NCI-H187 treated with DMSO at 0.1 percent for 48 hours (cell line): ENCODE results near the gene CCDC183.
"Not testable (repeated sequence)": the region's sequence is repeated elsewhere in the genome, so short reads cannot be mapped to it uniquely, and the experiment has no call there.

Experiments
- DNase-seq: peaks from one replicate; lab custom pipeline; 2025; lab: John Stamatoyannopoulos, UW

CCDC183 gene

DNA sequence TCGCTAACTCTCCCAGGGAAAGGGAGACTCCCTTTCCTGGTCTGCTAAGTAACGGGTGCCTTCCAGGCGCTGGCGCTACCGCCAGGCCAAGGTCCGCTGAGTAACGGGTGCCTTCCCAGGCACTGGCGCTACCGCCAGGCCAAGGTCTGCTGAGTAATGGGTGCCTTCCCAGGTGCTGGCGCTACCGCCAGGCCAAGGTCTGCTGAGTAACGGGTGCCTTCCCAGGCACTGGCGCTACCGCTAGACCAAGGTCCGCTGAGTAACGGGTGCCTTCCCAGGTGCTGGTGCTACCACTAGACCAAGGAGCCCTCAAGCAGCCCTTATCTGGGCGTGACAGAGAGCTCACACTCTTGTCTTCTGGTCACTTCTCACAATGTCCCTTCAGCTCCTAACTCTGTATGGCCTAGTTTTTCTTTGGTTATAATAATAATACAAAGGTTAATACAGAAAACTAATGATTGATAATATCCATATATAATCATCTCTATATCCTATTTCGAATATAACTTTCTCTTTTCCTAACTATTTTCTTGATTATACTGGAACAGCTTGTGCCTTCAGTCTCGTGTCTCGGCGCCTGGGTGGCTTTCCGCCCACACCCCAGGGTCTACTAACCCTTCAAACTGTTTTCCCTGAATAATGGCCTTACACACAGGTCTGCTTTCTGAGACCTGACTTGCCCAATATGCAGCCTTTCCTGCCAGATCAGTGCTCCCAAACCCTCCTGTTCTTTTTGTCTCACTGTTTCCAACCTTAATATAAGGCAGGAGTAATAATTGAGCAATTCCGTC is 10.4 kb upstream of the CCDC183 start:
- DNase-seq = not testable (repeated sequence)

DNA sequence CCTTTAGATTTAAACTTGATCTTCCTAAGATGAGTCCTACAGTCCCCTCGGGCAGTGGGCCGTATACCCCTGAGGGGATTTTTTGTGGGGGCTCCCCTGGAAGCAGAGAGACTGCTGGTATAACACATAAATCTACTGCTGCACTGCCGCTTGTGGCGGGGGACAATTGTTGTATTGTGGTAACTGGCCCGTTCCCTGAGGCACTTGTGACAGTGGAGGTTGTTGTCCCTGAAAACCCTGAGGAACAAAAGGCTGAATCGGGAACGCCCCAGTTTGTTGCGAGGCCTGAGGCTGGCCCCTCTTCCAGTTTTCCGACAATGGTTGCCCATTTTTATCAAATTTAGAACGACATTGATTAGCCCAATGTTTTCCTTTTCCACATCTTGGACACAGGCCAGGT is 9.7 kb upstream of the CCDC183 start:
- DNase-seq = no peak

DNA sequence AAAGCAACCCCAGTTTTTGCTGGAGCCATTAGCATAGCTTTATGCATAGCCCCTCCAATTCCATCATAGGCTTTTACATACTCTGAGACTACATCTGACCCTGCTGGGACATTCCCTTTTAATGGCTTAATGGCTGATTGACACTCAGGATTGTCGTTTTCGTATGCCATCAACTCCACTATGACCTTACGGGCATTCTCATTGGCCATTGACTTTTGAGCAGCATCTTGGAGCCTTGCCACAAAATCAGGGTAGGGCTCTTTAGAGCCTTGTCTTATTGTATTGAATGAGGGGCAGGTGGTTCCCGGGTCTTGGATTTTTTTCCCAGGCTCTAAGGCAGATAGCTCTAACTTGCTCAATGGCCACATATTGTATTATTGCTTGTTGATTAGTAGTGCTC is 9.2 kb upstream of the CCDC183 start:
- not testable (repeated sequence) for DNase-seq

DNA sequence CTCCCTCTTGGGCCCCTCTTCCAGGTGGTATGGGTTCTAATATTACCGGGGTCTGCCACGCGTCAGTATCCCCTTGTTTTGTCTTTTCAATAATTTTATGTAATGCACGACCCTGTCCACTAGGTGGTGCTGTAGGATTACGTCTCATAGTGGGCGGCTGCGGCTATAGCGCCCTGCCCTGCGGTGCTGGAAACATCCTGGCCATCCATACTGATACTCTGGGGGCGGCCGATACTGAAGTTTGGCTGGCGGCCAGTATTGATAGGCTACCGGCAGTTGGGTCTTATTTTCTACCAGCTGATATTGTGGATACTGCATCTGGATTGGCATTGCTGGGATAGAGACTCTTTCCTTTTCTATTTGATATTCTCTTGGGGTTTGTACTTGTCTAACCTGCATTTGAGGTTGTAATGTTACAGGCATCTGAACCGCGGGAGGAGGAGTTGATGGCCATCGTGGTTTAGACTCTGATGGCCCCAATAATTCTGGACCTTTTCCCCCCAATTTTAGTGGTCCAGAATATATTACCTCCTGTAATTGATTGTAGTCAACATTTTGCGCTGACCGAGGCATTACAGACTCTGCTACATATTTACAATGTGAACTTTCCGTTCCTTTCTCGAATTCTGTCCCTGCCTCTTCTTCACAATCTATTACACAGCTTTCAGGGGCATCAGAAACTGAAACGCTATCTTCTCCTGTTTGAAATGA is 8.3 kb upstream of the CCDC183 start:
- no peak for DNase-seq

- not testable (repeated sequence) for DNase-seq
Measured at GRCh38 chr9:136788644-136789522, 7.3 kb upstream of the CCDC183 start.

DNA sequence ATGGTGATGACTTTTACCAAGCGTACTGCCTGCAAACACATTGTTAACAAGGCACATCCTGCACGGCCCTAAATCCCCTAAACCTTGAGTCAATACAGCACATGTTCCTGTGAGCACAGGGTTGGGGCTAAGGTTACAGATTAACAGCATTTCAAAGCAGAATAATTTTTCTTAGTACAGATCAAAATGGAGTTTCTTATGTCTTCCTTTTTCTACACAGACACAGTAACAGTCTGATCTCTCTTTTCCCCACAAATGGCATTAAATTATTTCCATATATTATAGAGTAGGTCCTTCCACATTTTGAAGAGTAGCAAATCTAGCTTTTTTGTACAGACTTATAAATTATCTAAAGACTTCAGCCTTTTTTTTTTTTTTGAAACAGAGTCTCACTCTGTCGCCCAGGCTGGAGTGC is 6.6 kb upstream of the CCDC183 start:
- DNase-seq = no peak

DNA sequence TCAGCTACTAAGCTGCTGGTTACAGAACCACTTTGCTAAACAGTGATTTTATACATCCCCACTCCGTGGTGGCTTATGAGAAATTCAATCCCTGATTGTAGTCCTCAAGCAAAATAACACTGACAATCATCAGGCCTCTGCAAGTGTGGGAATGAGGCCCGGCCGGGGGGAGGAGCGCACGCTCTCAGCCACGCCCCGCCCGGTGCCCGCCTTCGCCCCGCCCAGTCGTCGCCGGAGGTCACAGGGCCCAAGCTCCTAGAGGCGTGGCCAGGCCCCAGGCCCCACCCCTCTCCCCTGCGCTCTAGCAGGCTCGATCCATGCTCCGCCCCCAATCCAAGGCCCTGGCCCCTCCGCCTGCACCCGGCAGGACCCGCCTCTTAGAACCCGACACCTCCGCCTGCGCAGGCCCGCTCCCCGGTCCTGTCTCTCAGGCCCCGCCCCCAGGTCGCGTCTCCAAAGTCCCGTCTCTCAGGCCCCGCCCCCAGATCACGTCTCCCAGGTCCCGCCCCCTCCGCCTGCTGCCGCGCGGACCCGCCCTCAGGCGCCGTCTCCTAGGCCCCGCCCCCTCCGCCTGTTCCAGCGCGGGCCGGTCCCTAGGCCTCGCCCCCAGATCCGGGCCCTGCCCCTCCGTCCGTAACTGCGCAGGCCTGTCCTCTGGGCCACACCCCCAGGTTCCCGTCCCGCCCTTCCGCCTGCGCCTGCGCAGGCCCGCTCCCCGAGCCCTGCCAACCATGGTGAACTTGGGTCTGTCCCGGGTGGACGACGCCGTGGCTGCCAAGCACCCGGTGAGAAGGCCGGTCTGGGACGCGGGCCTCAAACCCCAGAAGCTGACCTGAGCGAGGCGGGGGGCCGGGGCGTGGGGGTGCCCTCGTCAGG is 5.3 kb upstream of the CCDC183 start, which contains the start of gene TMEM141:
Gene TMEM141, plus strand, starts transcription at position 705 of the 876 bp plus-strand sequence. Its CDS starts 27 bp downstream, at position 732.
- peak; percentile 83 for DNase-seq

GRCh38 chr9:136791516-136792276 is 4.4 kb upstream of the CCDC183 start:
- no peak for DNase-seq

GRCh38 chr9:136792321-136793085 is 3.6 kb upstream of the CCDC183 start:
- DNase-seq = no peak

DNA sequence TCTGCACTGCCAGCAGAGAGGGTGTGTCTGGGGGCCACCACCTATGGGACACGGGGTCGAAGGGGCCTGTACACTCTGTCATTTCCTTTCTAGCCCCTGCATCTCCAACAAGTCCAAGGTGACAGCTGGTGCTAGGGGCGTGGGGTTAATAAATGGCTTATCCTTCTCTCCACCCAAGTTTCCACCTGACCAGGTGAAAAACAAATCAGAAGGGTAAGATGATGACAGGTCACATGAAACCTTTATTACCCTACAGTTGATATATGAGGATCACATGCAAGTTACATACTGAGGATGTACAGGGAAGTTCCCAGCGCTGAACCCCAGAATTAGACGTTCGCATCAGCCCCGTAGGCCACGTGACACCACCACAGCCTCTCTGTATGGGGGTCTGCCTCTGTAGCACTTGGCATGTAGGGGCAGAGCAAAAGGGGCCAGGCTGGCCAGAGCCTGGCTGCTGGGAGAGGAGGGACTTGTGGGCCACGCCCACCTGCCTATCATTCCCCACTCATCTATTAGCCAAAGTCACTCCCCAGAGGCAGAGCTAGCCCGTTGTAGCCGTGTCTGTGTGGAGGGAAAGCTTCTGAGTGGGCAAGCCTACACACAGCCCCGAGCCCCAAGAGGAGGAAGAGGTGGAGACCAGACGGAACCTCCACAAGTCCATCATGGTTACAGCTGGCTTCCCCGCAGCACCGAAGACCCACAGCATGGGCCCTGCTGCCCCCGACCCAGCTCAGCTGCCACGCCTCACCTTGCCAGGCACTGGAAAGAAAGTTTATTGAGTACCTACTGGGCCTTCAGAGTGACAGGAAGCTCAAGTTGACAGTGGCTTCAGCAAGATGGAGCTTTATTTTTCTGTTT is 2.8 kb upstream of the CCDC183 start:
- DNase-seq = no peak

GRCh38 chr9:136794281-136794999 is 1.7 kb upstream of the CCDC183 start:
- no peak for DNase-seq

DNA sequence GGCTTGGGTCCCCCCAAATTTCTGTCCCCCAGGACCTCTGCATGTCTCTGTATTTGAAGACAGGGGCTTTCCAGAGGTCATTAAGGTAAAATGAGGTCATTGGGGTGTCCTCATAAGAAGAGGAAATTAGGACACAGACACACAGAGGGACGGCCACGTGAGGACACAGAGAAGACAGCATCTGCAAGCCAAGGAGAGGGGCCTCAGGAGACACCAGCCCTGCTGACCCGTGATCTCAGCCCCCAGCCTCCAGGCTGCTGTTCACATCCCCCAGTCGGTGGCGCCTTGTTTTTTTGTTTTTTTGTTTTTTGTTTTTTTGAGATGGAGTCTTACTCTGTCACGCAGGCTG is 1.2 kb upstream of the CCDC183 start:
- no peak for DNase-seq

GRCh38 chr9:136796775-136797347 is 723 bp downstream of the CCDC183 start:
- DNase-seq = not testable (repeated sequence)

DNA sequence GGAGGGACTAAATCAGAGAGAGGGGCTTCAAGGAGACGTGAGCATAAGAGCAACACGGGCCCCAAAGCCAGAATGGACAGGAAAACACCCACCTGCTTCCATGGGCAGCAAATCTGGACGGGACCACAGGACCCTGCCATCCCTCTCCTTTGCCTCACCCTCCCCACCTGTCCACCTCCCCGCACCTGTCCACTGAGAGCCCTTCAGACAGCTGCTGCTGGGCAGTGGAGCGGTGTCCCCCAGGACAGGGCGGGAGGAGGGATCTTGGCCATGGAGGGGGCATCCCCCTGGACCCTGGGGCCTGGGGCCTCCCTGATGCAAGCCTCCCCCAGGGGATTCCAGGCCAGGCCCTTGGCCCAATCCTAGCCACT is 2.6 kb downstream of the CCDC183 start:
- DNase-seq = no peak

GRCh38 chr9:136799079-136799853 is 3.1 kb downstream of the CCDC183 start:
- no peak for DNase-seq

DNA sequence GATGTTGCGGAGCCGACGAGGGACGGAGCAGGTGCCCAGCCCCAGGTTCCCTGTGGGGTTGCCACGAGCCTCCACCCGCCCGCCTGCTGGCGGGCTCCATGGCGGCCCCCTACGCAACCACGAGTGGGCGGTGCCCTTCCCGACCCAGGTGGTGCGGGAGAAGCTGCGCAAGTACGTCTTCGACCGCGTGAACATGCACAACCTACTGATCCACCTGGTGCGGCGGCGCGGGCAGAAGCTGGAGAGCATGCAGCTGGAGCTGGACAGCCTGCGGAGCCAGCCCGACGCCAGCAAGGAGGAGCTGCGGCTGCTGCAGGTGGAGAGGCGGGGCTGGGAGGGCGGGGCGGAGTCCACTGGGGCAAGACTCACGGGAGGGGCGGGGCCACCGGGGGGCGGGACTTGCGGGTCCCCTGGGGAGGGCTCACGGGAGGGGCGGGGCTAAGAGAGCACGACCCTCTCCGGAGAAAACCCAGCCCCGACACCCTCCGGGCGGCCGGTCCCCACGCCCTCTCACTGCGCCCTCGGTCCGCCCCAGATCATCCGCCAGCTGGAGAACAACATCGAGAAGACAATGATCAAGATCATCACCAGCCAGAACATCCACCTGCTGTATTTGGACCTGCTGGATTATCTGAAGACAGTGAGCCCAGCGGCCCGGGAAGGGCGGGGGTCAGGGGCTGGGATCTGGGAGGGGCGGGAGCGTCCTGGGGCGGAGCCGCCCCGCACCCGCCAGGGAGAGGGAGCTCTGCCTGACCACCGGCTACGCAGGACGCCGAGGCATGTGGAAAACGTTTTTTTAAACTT is 3.9 kb downstream of the CCDC183 start:
- DNase-seq = peak; percentile 20
